Left lung (tissue), 10 donors: ENCODE results near the gene SDK1. TPM values are rescaled to one million over a fixed set of nuclear protein-coding genes. Genes with fewer than 3 reads are reported as not detected.

ENCODE experiments used
- ATAC-seq: fragments of 200-7000 bp; cut with Tn5 transposase; one replicate; pipeline ENCODE4 v1.9.1; 2020; ENCODE audit warnings: moderate library complexity
- DNase-seq, 4 donors: peaks; one replicate each; pipeline ENCODE4 v3.0.0-alpha.2; 2013 to 2020
- H3K27ac ChIP-seq, 2 donors: fragments of 200-600 bp; sonication (generic) in 1 of 2; one replicate each; pipeline versions ENCODE4 v1.5.0 to v1.8.0; 2020 to 2021
- H3K27me3 ChIP-seq, 2 donors: fragments of 200-600 bp; sonication (generic) in 1 of 2; one replicate each; pipeline versions ENCODE4 v1.5.0 to v1.8.0; 2020 to 2021
- H3K36me3 ChIP-seq, 2 donors: fragments of 200-600 bp; sonication (generic) in 1 of 2; one replicate each; pipeline versions ENCODE4 v1.5.0 to v1.8.0; 2020 to 2021
- H3K4me1 ChIP-seq, 2 donors: fragments of 200-600 bp; one replicate each; pipeline ENCODE4 v1.8.0; 2021
- H3K4me3 ChIP-seq, 2 donors: fragments of 200-600 bp; sonication (generic) in 1 of 2; one replicate each; pipeline versions ENCODE4 v1.5.0 to v1.8.0; 2020 to 2021; ENCODE audit warnings: mild to moderate bottlenecking in 1 of 2
- H3K9me3 ChIP-seq, 2 donors: fragments of 200-600 bp; sonication (generic) in 1 of 2; one replicate each; pipeline versions ENCODE4 v1.5.0 to v1.8.0; 2020 to 2021
- CTCF ChIP-seq, 2 donors: fragments of 200-600 bp; sonication (generic) in 1 of 2; IDR thresholded peaks; one replicate each; pipeline versions ENCODE4 v1.5.0 to v1.8.0; 2021; ENCODE audit warnings: antibody characterized with exemption in 2 of 2
- intact Hi-C, 2 donors: fragments of 100-400 bp; cut with DNase I; formaldehyde crosslinking; loops; one replicate each; pipeline versions ENCODE4 v1.11.2 to v1.14.2; 2022
- polyA plus RNA-seq, 6 donors: library from polyadenylated mRNA; unstranded; fragments of 120-200 nt; gene quantifications; one replicate each; pipeline ENCODE4 v1.2.1, GENCODE V29; 2013; ENCODE audit not compliant: insufficient read length in 6 of 6
- total RNA-seq, 2 donors: library from RNA; stranded (reverse); fragmentation: NEBNext Ultra II Directional; extraction: Animal tissue kit (Norgen Biotek cat#: 25700); gene quantifications; one replicate each; pipeline ENCODE4 v1.2.1, GENCODE V29; 2021
- donor health status: DM: no; HTN: yes; CAD: no.
- donor health status: DM: no; HTN: no; CAD: no.

SDK1 gene
- total and polyA plus RNA-seq, 8 donors = 5.5 to 17.6 (median 13.0) TPM

GRCh38 chr7:4099651-4100050 is 798.6 kb downstream of the SDK1 start:
- Histone ChIP-seq H3K4me3 (no peak overlapping the region), H3K27me3 (no peaks in the 10 kb centered on the region), H3K4me1 (no peaks in the 10 kb centered on the region), H3K36me3 (no peaks in the 10 kb centered on the region), H3K27ac (no peak overlapping the region), H3K9me3 (no peaks in the 10 kb centered on the region)
- TF ChIP-seq CTCF (IDR thresholded peaks at IDR 0.05) = no peak
- ATAC-seq = no peak
- intact Hi-C loops = no loop called here
- DNase-seq = no peak

DNA sequence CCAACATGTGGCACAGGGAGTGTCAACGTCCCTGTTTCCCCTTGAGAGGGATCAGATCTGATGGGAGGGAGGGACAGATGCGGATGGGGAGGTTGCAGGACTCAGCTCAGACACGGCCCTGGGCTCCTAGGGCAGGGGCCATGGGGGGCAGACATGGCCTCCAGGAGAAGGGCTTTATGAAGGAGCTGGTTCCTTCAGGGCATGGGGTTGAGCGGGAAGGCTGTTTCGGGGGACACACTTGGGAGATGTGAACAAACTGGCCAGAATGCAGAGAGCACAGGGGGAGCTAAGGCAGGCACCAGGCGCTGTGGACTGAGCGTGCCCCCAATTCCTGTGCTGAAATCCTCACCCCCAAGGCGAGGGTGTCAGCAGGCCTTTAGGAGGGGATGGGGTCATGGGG is 799.1 kb downstream of the SDK1 start:
- Histone ChIP-seq H3K27ac (no peak overlapping the region), H3K4me1 (no peaks in the 10 kb centered on the region), H3K4me3 (no peak overlapping the region), H3K36me3 (no peaks in the 10 kb centered on the region), H3K9me3 (no peaks in the 10 kb centered on the region), H3K27me3 (no peaks in the 10 kb centered on the region)
- intact Hi-C loops = no loop called here
- TF ChIP-seq CTCF (IDR thresholded peaks at IDR 0.05) = no peak
- no peak for DNase-seq
- ATAC-seq = no peak

DNA sequence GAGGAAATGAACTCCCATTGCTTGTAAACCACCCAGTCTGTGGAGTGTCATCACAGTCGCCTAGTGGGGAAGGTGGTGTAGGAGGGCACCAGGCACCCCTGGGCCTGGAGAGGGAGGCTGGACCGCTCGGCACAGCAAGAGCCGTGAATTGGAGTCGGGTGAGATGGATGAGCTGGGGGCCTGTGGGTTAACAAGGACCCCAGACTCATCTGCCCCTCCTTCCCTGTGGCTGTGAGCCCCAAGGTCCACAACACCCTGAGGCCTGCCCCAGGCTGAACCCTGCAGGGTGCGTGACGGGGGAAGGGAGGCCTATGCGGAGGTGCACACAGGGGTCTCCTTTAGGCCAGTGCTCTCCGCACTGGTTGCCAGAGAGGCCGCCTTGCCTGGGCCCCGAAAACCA is 799.6 kb downstream of the SDK1 start:
- DNase-seq (no peak), ATAC-seq (no peak)
- no peaks in the 10 kb centered on the region for H3K4me1 ChIP-seq
- H3K36me3 ChIP-seq = no peaks in the 10 kb centered on the region
- intact Hi-C loops = no loop called here
- H3K27me3 ChIP-seq = no peaks in the 10 kb centered on the region
- TF ChIP-seq CTCF (IDR thresholded peaks at IDR 0.05) = no peak
- H3K4me3 ChIP-seq = no peak overlapping the region
- no peak overlapping the region for H3K27ac ChIP-seq
- no peaks in the 10 kb centered on the region for H3K9me3 ChIP-seq

- no peak for ATAC-seq
These were observed 801.3 kb downstream of the SDK1 start for GRCh38 chr7:4102231-4102841.

More at GRCh38 chr7:4102231-4102841, 801.3 kb downstream of the SDK1 start:
- no peak for TF ChIP-seq CTCF (IDR thresholded peaks at IDR 0.05)
- H3K27ac ChIP-seq = no peak overlapping the region
- no peak for DNase-seq
- H3K4me1 ChIP-seq = no peaks in the 10 kb centered on the region
- H3K27me3 ChIP-seq = no peaks in the 10 kb centered on the region
- intact Hi-C loops = no loop called here
- no peaks in the 10 kb centered on the region for H3K36me3 ChIP-seq
- no peaks in the 10 kb centered on the region for H3K9me3 ChIP-seq
- no peak overlapping the region for H3K4me3 ChIP-seq
